MCF 10A (cell line): ENCODE measurements around the gene LAMA3. TPM values are rescaled to one million over a fixed set of nuclear protein-coding genes. Genes with fewer than 3 reads are reported as not detected.

Source experiments
- BruUV-seq: library from RNA; stranded (reverse); fragments of 400-500 nt; replicated peaks from 2 replicates; lab custom pipeline; 2021; lab: Mats Ljungman, UMichigan
- CTCF ChIA-PET: fragments of 300-600 bp; sonication (Branson Sonifier 250); formaldehyde crosslinking; extraction: SDS; loops from one replicate; lab custom pipeline; 2021; ENCODE audit warnings: antibody characterized with exemption, inconsistent platforms; lab: Yijun Ruan, JAX
- POLR2A ChIA-PET: fragments of 300-600, 350-650 bp; sonication (Branson Sonifier 250); formaldehyde crosslinking; extraction: SDS; loops from one replicate; lab custom pipeline; 2020; ENCODE audit warnings: antibody characterized with exemption, inconsistent platforms; lab: Yijun Ruan, JAX
- DNase-seq: peaks from one replicate; pipeline ENCODE4 v3.0.0-alpha.2; 2018; ENCODE audit not compliant: unreplicated experiment
- H3K27ac Mint-ChIP-seq: one replicate; pipeline ENCODE4 v1.8.0; 2022; ENCODE audit warnings: mild to moderate bottlenecking, low read depth, mixed read lengths; ENCODE audit not compliant: unreplicated experiment
- H3K27me3 Mint-ChIP-seq: one replicate; pipeline ENCODE4 v1.8.0; 2022; ENCODE audit warnings: mixed read lengths; ENCODE audit not compliant: insufficient read depth, unreplicated experiment
- H3K36me3 Mint-ChIP-seq: one replicate; pipeline ENCODE4 v1.8.0; 2022; ENCODE audit warnings: mild to moderate bottlenecking, moderate library complexity, mixed read lengths; ENCODE audit not compliant: insufficient read depth, unreplicated experiment
- H3K4me1 Mint-ChIP-seq: one replicate; pipeline ENCODE4 v1.8.0; 2022; ENCODE audit warnings: mixed read lengths; ENCODE audit not compliant: insufficient read depth, unreplicated experiment
- H3K4me3 Mint-ChIP-seq: one replicate; pipeline ENCODE4 v1.8.0; 2022; ENCODE audit warnings: mild to moderate bottlenecking, moderate library complexity, mixed read lengths; ENCODE audit not compliant: unreplicated experiment
- H3K9me3 Mint-ChIP-seq: one replicate; pipeline ENCODE4 v1.8.0; 2022; ENCODE audit warnings: mixed read lengths; ENCODE audit not compliant: unreplicated experiment
- intact Hi-C: fragments of 100-400 bp; cut with micrococcal nuclease; formaldehyde crosslinking; loops from 2 replicates; pipeline ENCODE4 v1.14.1; 2022
- total RNA-seq: library from RNA; stranded (reverse); gene quantifications from 2 replicates; pipeline ENCODE4 v1.2.3, GENCODE V29; 2022
- TF ChIP-seq, protein P1 (sequence below): fragments of 200-600 bp; IDR thresholded peaks from one replicate; pipeline ENCODE4 v1.8.0; 2022; ENCODE audit warnings: antibody characterized with exemption, mild to moderate bottlenecking; ENCODE audit not compliant: unreplicated experiment

The LAMA3 gene
- total RNA-seq, 1 experiment from 2014 or later = 371 TPM

DNA sequence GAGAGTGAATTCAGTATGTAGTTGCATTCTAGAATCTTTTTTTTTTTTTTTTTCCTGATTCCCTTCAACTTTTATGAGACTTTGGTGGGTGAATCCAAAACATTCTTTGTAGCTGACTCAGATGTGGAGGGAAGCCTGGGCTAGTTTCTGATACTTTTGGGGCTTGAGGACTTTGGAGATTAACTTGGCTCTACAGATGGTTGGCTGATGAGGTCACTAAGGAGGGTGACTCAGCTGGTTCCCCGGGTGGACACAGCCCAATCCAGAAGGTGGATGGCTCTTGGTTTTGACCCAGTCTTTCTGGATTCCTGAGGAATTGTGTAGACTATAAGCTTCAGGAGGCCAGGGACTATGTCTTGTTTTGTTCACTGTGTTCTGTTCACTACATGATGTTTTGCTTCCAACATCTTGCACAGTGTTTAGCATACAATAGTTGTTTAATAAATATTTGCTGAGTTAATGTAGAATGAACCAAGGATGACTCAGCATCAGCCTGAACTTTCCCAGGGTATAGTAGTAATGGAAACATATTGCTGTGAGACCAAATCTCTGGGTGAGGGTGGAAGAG is 30.5 kb downstream of the LAMA3 start:
- POLR2A ChIA-PET = interaction anchor here (0.6 to 1.4 kb wide), 7 partner anchors 9 to 151 kb away, joined by 3 to 4 read pairs (median 3); no protein-coding TSS in a partner anchor
- DNase-seq = peak; percentile 92
- Mint-ChIP-seq H3K27ac (peak overlapping the region; percentile 83), H3K9me3 (no peaks in the 10 kb centered on the region), H3K4me3 (no peak overlapping the region), H3K4me1 (peaks cover 49% of the 10 kb centered on the region), H3K27me3 (no peaks in the 10 kb centered on the region), H3K36me3 (no peaks in the 10 kb centered on the region)
- intact Hi-C loops = loop anchor here (5.0 kb wide), 2 partner anchors 93 to 198 kb away; no protein-coding TSS in a partner anchor
- no TSS peak for BruUV-seq
- TF ChIP-seq, protein P1, sequence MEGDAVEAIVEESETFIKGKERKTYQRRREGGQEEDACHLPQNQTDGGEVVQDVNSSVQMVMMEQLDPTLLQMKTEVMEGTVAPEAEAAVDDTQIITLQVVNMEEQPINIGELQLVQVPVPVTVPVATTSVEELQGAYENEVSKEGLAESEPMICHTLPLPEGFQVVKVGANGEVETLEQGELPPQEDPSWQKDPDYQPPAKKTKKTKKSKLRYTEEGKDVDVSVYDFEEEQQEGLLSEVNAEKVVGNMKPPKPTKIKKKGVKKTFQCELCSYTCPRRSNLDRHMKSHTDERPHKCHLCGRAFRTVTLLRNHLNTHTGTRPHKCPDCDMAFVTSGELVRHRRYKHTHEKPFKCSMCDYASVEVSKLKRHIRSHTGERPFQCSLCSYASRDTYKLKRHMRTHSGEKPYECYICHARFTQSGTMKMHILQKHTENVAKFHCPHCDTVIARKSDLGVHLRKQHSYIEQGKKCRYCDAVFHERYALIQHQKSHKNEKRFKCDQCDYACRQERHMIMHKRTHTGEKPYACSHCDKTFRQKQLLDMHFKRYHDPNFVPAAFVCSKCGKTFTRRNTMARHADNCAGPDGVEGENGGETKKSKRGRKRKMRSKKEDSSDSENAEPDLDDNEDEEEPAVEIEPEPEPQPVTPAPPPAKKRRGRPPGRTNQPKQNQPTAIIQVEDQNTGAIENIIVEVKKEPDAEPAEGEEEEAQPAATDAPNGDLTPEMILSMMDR = no peak
- CTCF ChIA-PET = interaction anchor here (0.5 to 1.1 kb wide), 3 partner anchors 9 to 131 kb away, joined by 3 to 7 read pairs (median 3); no protein-coding TSS in a partner anchor

DNA sequence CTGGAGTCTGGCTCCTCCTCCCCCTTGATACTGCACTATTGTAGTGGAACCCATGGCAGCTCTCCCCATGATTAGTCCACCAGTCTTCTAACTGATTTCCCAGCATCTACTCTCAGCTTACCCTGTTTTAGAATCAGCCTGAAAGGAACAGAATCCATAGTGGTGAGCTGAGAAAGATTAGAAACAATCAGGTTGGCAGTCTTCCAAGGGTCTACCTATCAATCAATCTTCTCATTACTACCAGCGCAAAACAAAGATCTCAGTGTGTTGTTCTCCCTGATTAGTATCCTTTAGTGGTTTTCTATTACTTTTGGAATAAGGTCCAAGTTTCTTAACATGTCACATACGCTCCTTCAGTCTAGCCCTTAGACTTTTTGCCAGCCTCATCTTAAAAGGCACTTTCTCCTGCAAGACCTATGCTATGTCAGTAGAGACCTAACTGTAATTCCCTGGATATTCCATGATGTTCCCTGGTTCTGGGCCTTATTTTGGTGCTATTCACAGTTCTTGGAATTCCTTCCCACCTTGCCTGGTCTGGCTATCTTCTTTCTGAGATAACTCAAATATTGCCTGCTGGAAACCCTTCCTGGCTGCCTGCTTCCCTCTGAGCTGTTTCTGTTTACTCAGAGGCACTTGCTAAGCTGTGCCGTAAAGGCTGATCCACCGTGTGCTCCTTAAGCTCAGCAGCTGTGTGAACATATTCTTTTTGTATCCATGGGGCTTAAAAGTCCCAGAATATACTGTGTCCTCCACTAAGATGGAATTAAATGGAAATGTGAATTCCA is 32.6 kb downstream of the LAMA3 start:
- intact Hi-C loops = no loop called here
- Mint-ChIP-seq H3K27me3 (no peaks in the 10 kb centered on the region), H3K36me3 (no peaks in the 10 kb centered on the region), H3K4me3 (no peak overlapping the region), H3K27ac (peak overlapping the region; percentile 53), H3K4me1 (peaks cover 53% of the 10 kb centered on the region), H3K9me3 (no peaks in the 10 kb centered on the region)
- TF ChIP-seq, protein P1 = no peak
- no TSS peak for BruUV-seq
- ChIA-PET POLR2A (no interaction called here), CTCF (interaction anchor here (0.5 to 1.5 kb wide), 4 partner anchors 10 to 109 kb away, joined by 3 to 4 read pairs (median 3); no protein-coding TSS in a partner anchor)
- no peak for DNase-seq

DNA sequence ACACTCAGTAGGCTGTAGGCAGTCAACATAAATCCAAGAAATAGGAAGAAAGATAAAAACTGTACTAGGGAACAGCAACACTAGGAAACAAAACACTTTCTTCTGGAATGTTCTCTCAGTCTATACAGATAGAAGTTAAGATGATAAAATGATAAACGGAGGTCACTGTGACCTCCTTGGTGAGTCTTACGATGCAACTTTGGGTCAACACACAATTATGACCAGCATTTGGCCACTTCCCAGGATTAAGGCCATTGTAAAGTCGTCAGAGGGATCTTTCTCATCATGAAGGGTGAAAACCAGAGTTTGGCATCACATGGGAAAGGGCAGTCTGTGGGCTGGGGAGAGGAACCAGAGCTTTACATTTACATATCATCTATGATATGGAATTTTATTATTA is 33.4 kb downstream of the LAMA3 start:
- no peaks in the 10 kb centered on the region for H3K27me3 Mint-ChIP-seq
- H3K4me1 Mint-ChIP-seq = peaks cover 50% of the 10 kb centered on the region
- intact Hi-C loops = no loop called here
- BruUV-seq = no TSS peak
- H3K36me3 Mint-ChIP-seq = no peaks in the 10 kb centered on the region
- TF ChIP-seq, protein P1 = no peak
- H3K4me3 Mint-ChIP-seq = no peak overlapping the region
- ChIA-PET CTCF (interaction anchor here (1.1 to 1.5 kb wide), 3 partner anchors 9 to 19 kb away, joined by 3 to 5 read pairs (median 3); no protein-coding TSS in a partner anchor), POLR2A (interaction anchor here (0.5 kb wide), 1 partner anchor 26 kb away, joined by 3 read pairs; no protein-coding TSS in a partner anchor)
- H3K27ac Mint-ChIP-seq = no peak overlapping the region
- DNase-seq = no peak
- no peaks in the 10 kb centered on the region for H3K9me3 Mint-ChIP-seq

DNA sequence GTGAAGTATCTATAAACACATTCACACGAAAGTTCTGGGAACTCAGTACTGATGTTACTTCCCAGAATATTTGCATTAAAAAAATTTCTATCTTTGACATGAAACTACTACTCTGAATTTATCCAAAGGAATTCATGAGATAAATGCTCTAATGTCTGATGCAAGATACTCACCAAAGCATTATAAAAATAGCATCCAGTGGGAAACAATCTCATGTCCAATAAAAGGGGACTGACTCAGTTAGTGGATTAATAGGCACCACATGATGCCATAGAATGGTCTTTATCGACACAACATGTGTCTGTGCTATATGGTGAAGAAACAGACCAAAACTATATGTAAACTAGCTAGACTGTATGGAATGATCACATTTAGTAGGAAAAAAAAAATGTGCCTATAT is 33.9 kb downstream of the LAMA3 start:
- intact Hi-C loops = no loop called here
- no peaks in the 10 kb centered on the region for H3K9me3 Mint-ChIP-seq
- no peak overlapping the region for H3K4me3 Mint-ChIP-seq
- TF ChIP-seq, protein P1 = no peak
- no TSS peak for BruUV-seq
- no peaks in the 10 kb centered on the region for H3K27me3 Mint-ChIP-seq
- no peak overlapping the region for H3K27ac Mint-ChIP-seq
- no peaks in the 10 kb centered on the region for H3K36me3 Mint-ChIP-seq
- peaks cover 45% of the 10 kb centered on the region for H3K4me1 Mint-ChIP-seq
- DNase-seq = no peak
- ChIA-PET POLR2A (interaction anchor here (0.5 kb wide), 1 partner anchor 25 kb away, joined by 3 read pairs; no protein-coding TSS in a partner anchor), CTCF (interaction anchor here (1.5 kb wide), 2 partner anchors 9 to 20 kb away, joined by 3 to 5 read pairs; no protein-coding TSS in a partner anchor)
